Sigmoid colon (tissue), 4 donors: Measurements from ENCODE around the gene TTYH3.

Experiments used
- CTCF ChIP-seq, 4 experiments: fragments of 450-650 bp in 3 of 4; fragments of 200-600 bp in 1 of 4; IDR thresholded peaks; one replicate each; pipeline ENCODE4 v1.5.1; 2016 to 2019; ENCODE audit warnings: antibody characterized with exemption in 4 of 4, mild to moderate bottlenecking in 3 of 4, moderate library complexity in 2 of 4
- EP300 ChIP-seq, 4 donors: sonication (generic); formaldehyde crosslinking; IDR thresholded peaks; one replicate each; pipeline ENCODE4 v1.6.1; 2017; ENCODE audit warnings: antibody characterized with exemption in 4 of 4
- POLR2A ChIP-seq, 2 donors: fragments of 450-650 bp; IDR thresholded peaks; one replicate each; pipeline ENCODE4 v1.6.1; 2016; ENCODE audit warnings: antibody characterized with exemption in 2 of 2, mild to moderate bottlenecking in 2 of 2, moderate library complexity in 2 of 2

GRCh38 chr7:2680792-2681490 is 49.2 kb downstream of the TTYH3 start:
- TF ChIP-seq POLR2A (IDR thresholded peaks at IDR 0.05) (no peak), CTCF (IDR thresholded peaks at IDR 0.05) (peak; percentile 43 to 60 (median 53)), EP300 (IDR thresholded peaks at IDR 0.05) (no peak)
